ENCODE data around the gene KEAP1. TPM values are rescaled to one million over a fixed set of nuclear protein-coding genes. Genes with fewer than 3 reads are reported as not detected.
A peak's percentile ranks its signal among the peaks of the same experiment; 100 is the strongest.
"Not testable (repeated sequence)": the region's sequence is repeated elsewhere in the genome, so short reads cannot be mapped to it uniquely, and the experiment has no call there.

The KEAP1 gene
- polyA plus RNA-seq, 1 experiment, result 46.7 TPM

GRCh38 chr19:10467104-10467706 lies 36.0 kb downstream of the KEAP1 start:
- no peaks in the 10 kb centered on the region for H3K27me3 ChIP-seq (ENCODE audit: control insufficient read depth, insufficient read depth, low read length)
- DNase-seq (ENCODE audit: low read depth, low spot score), result no peak
- POLR2A ChIA-PET, result interaction anchor here (0.6 kb wide), 1 partner anchor 21 kb away, joined by 7 read pairs; no protein-coding TSS in a partner anchor
- TF ChIP-seq CTCF (IDR thresholded peaks at IDR 0.05; ENCODE audit: low read depth, low read length), result no peak
- H3K4me3 ChIP-seq (ENCODE audit: low read depth, low read length), result no peak overlapping the region
- H3K27ac ChIP-seq (ENCODE audit: low read depth, low read length), result no peak overlapping the region
- no peaks in the 10 kb centered on the region for H3K9me3 ChIP-seq (ENCODE audit: control insufficient read depth, insufficient read depth, low read length)
- CTCF ChIA-PET, result interaction anchor here (0.9 kb wide), 1 partner anchor 12 kb away, joined by 4 read pairs; no protein-coding TSS in a partner anchor

- DNase-seq (ENCODE audit: low read depth, low spot score), result no peak
- H3K27me3 ChIP-seq (ENCODE audit: control insufficient read depth, insufficient read depth, low read length), result no peaks in the 10 kb centered on the region
- no peak overlapping the region for H3K27ac ChIP-seq (ENCODE audit: low read depth, low read length)
- TF ChIP-seq CTCF (IDR thresholded peaks at IDR 0.05; ENCODE audit: low read depth, low read length), result no peak
- POLR2A ChIA-PET, result no interaction called here
- no peak overlapping the region for H3K4me3 ChIP-seq (ENCODE audit: low read depth, low read length)
- H3K9me3 ChIP-seq (ENCODE audit: control insufficient read depth, insufficient read depth, low read length), result no peaks in the 10 kb centered on the region; the same call in 1 of the 2 replicates
- CTCF ChIA-PET, result interaction anchor here (1.1 kb wide), 1 partner anchor 14 kb away, joined by 3 read pairs; no protein-coding TSS in a partner anchor
Measured at GRCh38 chr19:10464456-10464855, 38.7 kb downstream of the KEAP1 start.

- TF ChIP-seq CTCF (IDR thresholded peaks at IDR 0.05; ENCODE audit: low read depth, low read length), result no peak
- no peak overlapping the region for H3K4me3 ChIP-seq (ENCODE audit: low read depth, low read length)
- no peaks in the 10 kb centered on the region; the same call in 1 of the 2 replicates for H3K9me3 ChIP-seq (ENCODE audit: control insufficient read depth, insufficient read depth, low read length)
- H3K27ac ChIP-seq (ENCODE audit: low read depth, low read length), result no peak overlapping the region
- no peak for DNase-seq (ENCODE audit: low read depth, low spot score)
- POLR2A ChIA-PET, result no interaction called here
- CTCF ChIA-PET, result interaction anchor here (1.0 to 1.3 kb wide), 2 partner anchors 17 to 46 kb away, joined by 3 read pairs; no protein-coding TSS in a partner anchor
- H3K27me3 ChIP-seq (ENCODE audit: control insufficient read depth, insufficient read depth, low read length), result no peaks in the 10 kb centered on the region
Measured at GRCh38 chr19:10462557-10462956, 40.6 kb downstream of the KEAP1 start.

- CTCF ChIA-PET, result interaction anchor here (1.0 to 1.3 kb wide), 2 partner anchors 17 to 46 kb away, joined by 3 read pairs; no protein-coding TSS in a partner anchor
- H3K27me3 ChIP-seq (ENCODE audit: control insufficient read depth, insufficient read depth, low read length); H3K4me3 ChIP-seq (ENCODE audit: low read depth, low read length); POLR2A ChIA-PET; H3K9me3 ChIP-seq (ENCODE audit: control insufficient read depth, insufficient read depth, low read length); DNase-seq (ENCODE audit: low read depth, low spot score): not testable (repeated sequence)
- H3K27ac ChIP-seq (ENCODE audit: low read depth, low read length), result peak overlapping the region; percentile 11
Measured at GRCh38 chr19:10462042-10462441, 41.1 kb downstream of the KEAP1 start.

- peak; percentile 77 for DNase-seq (ENCODE audit: low read depth, low spot score)
- ChIA-PET CTCF (interaction anchor here (0.6 to 1.3 kb wide), 6 partner anchors 24 to 238 kb away, joined by 3 to 5 read pairs (median 3); no protein-coding TSS in a partner anchor), POLR2A (no interaction called here)
Measured at GRCh38 chr19:10461047-10461949, 41.9 kb downstream of the KEAP1 start.

More at GRCh38 chr19:10461047-10461949, 41.9 kb downstream of the KEAP1 start:
- peak overlapping the region; percentile 11 for H3K27ac ChIP-seq (ENCODE audit: low read depth, low read length)
- H3K4me3 ChIP-seq (ENCODE audit: low read depth, low read length), result peak overlapping the region; percentile 49
- no peaks in the 10 kb centered on the region for H3K27me3 ChIP-seq (ENCODE audit: control insufficient read depth, insufficient read depth, low read length)
- TF ChIP-seq CTCF (IDR thresholded peaks at IDR 0.05; ENCODE audit: low read depth, low read length), result no peak
- no peaks in the 10 kb centered on the region; the same call in 1 of the 2 replicates for H3K9me3 ChIP-seq (ENCODE audit: control insufficient read depth, insufficient read depth, low read length)

Measured in AG04450 (cell line).